NCI-H524 treated with DMSO at 0.1 percent for 48 hours (cell line): ENCODE data around the gene OR51D1.

Source experiments
- DNase-seq: peaks from one replicate; lab custom pipeline; 2025; lab: John Stamatoyannopoulos, UW

OR51D1 gene

DNA sequence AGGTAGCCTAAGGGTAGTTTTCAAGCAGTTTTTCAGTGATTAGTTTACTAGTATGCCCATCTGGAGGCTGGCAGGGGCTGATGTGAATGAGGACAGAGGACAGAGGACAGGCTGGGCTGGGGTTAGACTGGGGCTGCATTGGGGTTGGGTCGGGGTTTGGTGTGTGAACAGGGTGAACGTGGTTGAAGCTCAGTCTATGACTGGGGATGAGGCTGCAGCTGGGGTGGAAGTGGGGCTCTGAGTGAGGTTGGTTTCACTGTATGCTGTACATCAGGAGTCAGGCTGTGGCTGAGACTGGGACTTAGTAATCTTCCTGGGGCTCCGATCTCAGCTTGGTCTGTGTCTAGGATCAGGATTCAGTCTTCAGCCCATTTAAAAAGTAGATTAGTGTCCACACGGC lies 7.0 kb downstream of the OR51D1 start:
- no peak for DNase-seq

GRCh38 chr11:4645974-4646373 lies 8.7 kb downstream of the OR51D1 start:
- DNase-seq: no peak

DNA sequence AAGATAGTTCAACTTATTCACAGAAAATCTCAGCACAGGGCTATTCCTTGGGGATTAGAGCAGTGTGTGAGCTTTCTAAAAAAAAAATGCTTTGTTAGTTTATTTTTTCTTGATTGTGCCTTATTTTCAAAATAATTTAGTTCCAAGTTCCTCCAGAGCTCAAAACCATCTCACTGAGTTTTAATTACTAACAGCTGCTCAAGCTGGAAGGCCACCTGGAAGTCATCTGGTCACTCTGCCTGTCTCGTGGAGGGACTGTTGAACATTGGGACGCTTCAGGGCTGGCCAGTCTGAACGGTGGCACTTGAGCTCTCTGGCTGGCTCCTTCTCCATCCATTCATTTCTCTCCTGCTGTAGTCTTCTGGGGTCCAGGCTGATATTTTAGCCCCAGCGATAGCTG lies 10.5 kb downstream of the OR51D1 start:
- DNase-seq: no peak

DNA sequence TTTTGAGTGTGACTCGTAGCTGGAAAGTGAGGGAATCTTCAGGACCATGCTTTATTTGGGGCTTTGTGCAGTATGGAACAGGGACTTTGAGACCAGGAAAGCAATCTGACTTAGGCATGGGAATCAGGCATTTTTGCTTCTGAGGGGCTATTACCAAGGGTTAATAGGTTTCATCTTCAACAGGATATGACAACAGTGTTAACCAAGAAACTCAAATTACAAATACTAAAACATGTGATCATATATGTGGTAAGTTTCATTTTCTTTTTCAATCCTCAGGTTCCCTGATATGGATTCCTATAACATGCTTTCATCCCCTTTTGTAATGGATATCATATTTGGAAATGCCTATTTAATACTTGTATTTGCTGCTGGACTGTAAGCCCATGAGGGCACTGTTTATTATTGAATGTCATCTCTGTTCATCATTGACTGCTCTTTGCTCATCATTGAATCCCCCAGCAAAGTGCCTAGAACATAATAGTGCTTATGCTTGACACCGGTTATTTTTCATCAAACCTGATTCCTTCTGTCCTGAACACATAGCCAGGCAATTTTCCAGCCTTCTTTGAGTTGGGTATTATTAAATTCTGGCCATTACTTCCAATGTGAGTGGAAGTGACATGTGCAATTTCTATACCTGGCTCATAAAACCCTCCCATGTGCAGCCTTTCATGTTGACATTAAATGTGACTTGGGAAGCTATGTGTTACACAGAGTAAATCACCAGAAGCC lies 17.5 kb downstream of the OR51D1 start:
- DNase-seq: no peak

DNA sequence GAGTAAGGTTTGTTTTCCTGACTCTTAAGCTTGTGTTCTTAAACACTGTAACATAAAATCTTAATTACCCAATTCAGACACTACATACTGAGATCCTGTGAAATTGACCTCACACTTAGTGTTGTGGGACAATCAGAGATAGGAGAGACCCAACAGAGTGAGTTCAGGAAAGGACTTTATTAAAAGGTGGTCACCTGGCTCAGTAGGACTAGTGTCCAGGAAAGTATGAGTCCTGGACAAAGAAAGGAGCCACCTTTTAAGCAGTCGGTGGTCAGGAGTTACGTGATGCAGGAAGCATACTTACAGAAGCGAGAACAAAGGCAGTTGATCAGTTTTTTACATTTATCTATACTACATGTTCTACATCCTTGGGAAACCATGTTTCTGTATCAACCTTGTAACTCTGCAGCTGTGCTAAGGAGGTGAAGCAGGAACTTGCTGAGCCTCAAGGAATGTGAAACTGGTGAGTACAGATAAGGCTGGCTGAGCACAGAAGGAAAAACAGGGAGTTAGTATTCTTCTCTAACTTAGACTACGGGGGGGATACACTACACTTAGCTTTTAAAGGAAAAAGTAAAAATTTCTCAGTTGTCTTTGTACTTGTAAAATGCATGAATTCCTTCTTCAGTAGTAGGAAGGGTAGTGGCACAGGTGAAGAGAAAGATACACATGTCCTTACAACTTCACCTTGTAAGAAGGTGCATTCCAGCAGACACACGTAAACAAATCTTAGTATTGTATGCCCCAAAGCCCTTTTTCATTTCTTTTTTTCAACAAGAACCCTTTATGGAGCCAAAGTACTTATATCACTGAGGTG lies 21.6 kb downstream of the OR51D1 start:
- no peak for DNase-seq

GRCh38 chr11:4662876-4663275 lies 25.6 kb downstream of the OR51D1 start:
- no peak for DNase-seq

- no peak for DNase-seq
Observed at GRCh38 chr11:4664183-4664582, 26.9 kb downstream of the OR51D1 start.

DNA sequence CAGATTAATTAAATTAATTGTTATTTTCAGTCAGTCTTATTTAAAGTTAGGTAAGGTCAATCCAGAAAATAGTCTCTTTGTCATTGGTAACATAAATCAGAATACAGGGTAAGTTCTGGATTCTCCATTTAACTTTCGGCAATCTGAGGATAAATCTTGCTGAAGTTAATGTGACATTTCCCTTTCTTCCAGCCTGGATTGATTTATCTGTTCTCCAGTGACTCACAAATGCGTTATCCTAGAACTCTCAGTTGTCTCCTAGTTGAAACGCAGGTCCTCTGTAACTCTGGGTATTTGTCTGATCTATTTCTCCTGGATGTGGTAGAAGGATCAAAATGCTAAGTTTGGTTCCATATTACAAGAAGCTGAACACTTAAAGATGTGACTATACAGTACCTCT lies 27.5 kb downstream of the OR51D1 start:
- no peak for DNase-seq

- DNase-seq: no peak
Observed at GRCh38 chr11:4665424-4665823, 28.1 kb downstream of the OR51D1 start.

DNA sequence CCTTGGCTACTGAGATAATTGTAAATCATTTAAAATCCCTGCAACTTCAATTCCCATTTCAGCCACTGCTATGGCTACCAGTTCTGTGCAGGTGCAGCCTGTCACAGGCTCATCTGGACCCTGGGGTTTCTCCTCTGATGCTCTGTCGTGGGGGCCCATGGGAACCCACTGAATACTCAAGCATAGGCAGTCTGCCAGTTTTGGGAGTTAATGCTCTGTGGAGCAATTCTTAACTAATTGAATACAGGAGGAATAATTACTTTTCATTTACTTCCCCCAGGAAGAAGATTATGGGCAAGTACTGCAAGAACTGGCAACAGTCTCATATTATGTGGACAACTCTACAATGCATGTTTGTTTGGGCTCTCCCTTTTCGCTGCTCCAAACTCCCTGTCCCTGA lies 34.5 kb downstream of the OR51D1 start:
- no peak for DNase-seq

DNA sequence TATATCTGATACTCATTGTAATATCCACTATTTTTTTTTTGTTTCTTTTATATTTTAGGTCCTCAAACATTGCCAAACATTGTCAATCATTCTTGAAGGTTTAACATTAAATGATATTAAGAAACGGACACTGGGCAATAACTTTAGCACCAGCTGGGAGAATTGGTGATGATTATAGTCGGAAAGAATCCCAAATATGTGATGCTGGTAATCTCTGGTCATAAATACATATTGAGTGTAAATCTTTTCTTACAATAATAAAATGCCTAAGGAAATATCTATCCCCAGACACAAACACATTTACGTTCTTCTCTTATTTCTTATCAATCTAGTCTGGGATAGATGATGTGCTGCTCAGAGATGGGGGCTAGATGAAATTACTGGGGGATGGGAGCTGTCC lies 35.2 kb downstream of the OR51D1 start:
- no peak for DNase-seq

DNA sequence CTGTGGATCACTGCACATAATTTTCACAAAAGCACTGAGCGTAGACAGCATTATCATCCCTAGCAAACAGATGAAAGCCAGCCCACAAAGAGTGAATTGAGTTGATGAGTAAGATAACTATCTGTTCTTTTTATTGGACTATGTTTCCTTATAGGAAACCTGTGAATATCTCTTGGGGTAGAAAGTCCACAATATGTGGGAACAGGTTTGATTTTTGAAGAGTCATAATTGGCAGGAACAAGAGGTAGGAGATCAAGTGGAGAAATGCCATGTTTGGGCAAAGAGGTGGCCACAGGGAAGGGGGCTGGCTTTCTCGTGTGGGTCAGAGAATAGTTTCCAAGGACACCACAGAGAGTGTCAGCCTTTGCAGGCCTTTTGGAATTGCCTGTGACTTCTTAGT lies 36.5 kb downstream of the OR51D1 start:
- no peak for DNase-seq

GRCh38 chr11:4677948-4678347 lies 40.7 kb downstream of the OR51D1 start:
- peak; percentile 78 for DNase-seq

DNA sequence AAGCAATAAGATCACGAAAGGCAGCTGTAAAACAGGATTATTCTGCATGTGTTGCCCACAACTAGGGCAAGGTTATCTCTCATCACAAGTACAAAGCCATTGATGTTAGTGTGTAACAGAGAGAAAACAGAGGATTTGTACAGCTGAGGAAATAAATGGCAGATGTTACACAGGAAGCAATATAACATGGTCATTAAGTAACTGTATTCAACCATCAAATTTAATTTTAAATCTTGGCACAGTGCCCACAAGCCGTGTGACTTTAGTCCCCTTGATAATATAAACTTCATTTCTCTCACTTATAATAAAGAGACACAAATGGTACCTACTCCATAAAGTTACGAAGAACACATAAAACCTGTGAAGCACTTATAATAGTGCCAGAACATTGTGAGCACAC lies 43.1 kb downstream of the OR51D1 start:
- no peak for DNase-seq

- DNase-seq: no peak
Observed at GRCh38 chr11:4682623-4683419, 45.5 kb downstream of the OR51D1 start.

DNA sequence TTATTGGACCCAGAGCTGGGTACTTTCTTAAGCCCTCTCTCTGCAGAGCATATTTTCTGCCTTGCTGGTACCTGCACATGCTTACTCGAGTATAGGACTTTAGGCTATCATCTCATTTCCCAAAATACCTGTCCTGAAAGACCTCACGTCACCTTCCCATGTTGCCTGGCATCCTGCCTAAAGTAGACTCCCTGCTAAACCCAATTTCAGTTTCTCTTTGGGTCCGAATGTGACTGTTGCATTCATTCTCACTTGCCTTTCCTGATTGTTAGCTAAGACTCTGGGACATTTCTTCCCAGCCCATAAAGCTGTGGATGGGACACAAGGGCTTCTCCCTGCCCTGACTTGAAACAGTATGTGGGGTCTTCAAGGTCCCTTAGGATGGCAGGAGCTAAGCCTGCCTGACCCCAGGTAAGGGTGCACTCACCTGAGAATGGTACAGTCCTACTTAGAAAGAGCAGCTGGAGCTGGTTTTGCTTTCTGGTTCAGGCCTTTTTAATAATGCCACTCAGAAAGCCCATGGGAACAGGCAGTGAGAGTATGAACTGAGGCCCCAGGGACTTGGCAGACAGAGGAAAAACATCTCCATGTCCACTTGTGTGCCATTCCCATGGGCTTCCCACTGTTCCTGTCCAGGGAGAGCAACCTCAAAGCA lies 47.5 kb downstream of the OR51D1 start:
- no peak for DNase-seq
